H1 (cell line): ENCODE results near the gene FOSL1. TPM values are rescaled to one million over a fixed set of nuclear protein-coding genes. Genes with fewer than 3 reads are reported as not detected.
A peak's percentile ranks its signal among the peaks of the same experiment; 100 is the strongest.

ENCODE experiments used
- CTCF ChIA-PET: fragments of 300-600 bp; sonication (Branson Sonifier 250); formaldehyde crosslinking; loops from one replicate; lab custom pipeline; 2021; ENCODE audit not compliant: partially characterized antibody; lab: Charles Lee
- POLR2A ChIA-PET: fragments of 300-600 bp; sonication (Branson Sonifier 250); formaldehyde crosslinking; loops from one replicate; lab custom pipeline; 2021; ENCODE audit warnings: inconsistent platforms; ENCODE audit not compliant: partially characterized antibody; lab: Charles Lee
- DNase-seq, 2 experiments: peaks; one replicate each; pipeline versions ENCODE4 v3.0.0 to v3.0.0-alpha.2; 2010 to 2022; ENCODE audit warnings: low spot score in 2 of 2, low read depth in 1 of 2, mixed read lengths in 1 of 2
- FAIRE-seq: peaks from 2 replicates; lab custom pipeline; 2011; peaks lifted over from hg19 to GRCh38; lab: Jason Lieb, UNC
- H2AFZ ChIP-seq: 2 replicates; pipeline ENCODE4 v1.8.1; 2012; ENCODE audit warnings: low read length, inconsistent platforms
- H2AK5ac ChIP-seq: 2 replicates; pipeline ENCODE4 v1.6.1; 2013; ENCODE audit warnings: low read depth, low read length
- H2BK120ac ChIP-seq: replicated peaks from 2 replicates; pipeline ENCODE3; 2013; ENCODE audit warnings: low read depth, low read length, inconsistent platforms
- H2BK12ac ChIP-seq: 2 replicates; pipeline ENCODE4 v1.6.1; 2013; ENCODE audit warnings: low read depth, low read length
- H2BK15ac ChIP-seq: 2 replicates; pipeline ENCODE4 v1.6.1; 2013; ENCODE audit warnings: low read length
- H2BK20ac ChIP-seq: 2 replicates; pipeline ENCODE4 v1.6.1; 2013; ENCODE audit warnings: low read length
- H2BK5ac ChIP-seq: 2 replicates; pipeline ENCODE4 v1.6.1; 2013; ENCODE audit warnings: low read depth, low read length
- H3K14ac ChIP-seq: 2 replicates; pipeline ENCODE4 v1.6.1; 2013; ENCODE audit warnings: inconsistent platforms; ENCODE audit not compliant: insufficient read length
- H3K18ac ChIP-seq: 2 replicates; pipeline ENCODE4 v1.6.1; 2013; ENCODE audit warnings: low read length; ENCODE audit errors: extremely low read depth
- H3K23ac ChIP-seq: 2 replicates; pipeline ENCODE4 v1.6.1; 2013; ENCODE audit warnings: inconsistent platforms; ENCODE audit not compliant: insufficient read length
- H3K23me2 ChIP-seq: 2 replicates; pipeline ENCODE4 v1.6.1; 2013; ENCODE audit warnings: low read depth, low read length
- H3K27ac ChIP-seq: 2 replicates; pipeline ENCODE4 v1.6.1; 2011; ENCODE audit warnings: low read depth, low read length, inconsistent platforms
- H3K27me3 ChIP-seq, 4 experiments: replicated peaks in 1 of 4; 1 replicate in 1 of 4; 2 replicates in 3 of 4; pipeline versions ENCODE4 v1.6.1 to v1.8.1; 2011 to 2013; ENCODE audit warnings: low read length in 3 of 4, mild to moderate bottlenecking in 3 of 4, inconsistent platforms in 2 of 4, mixed read lengths in 2 of 4, moderate library complexity in 1 of 4; ENCODE audit not compliant: control insufficient read depth in 3 of 4, insufficient read depth in 3 of 4; ENCODE audit errors: extremely low read depth in 1 of 4
- H3K36me3 ChIP-seq, 4 experiments: 2 replicates each; pipeline versions ENCODE4 v1.6.1 to v1.8.1; 2011 to 2013; ENCODE audit warnings: mild to moderate bottlenecking in 4 of 4, low read length in 3 of 4, moderate library complexity in 2 of 4, control low read depth in 1 of 4, inconsistent platforms in 1 of 4; ENCODE audit not compliant: insufficient read depth in 4 of 4, control insufficient read depth in 2 of 4
- H3K4ac ChIP-seq: replicated peaks from 2 replicates; pipeline ENCODE3; 2013; ENCODE audit warnings: low read length, low read depth, mixed read lengths, inconsistent platforms; ENCODE audit not compliant: insufficient read length
- H3K4me1 ChIP-seq, 4 experiments: replicated peaks in 1 of 4; 1 replicate in 1 of 4; 2 replicates in 3 of 4; pipeline versions ENCODE4 v1.6.1 to v1.8.1; 2011 to 2013; ENCODE audit warnings: low read length in 3 of 4, inconsistent platforms in 2 of 4, mixed read lengths in 1 of 4; ENCODE audit not compliant: insufficient read depth in 4 of 4, control insufficient read depth in 3 of 4
- H3K4me2 ChIP-seq, 2 experiments: 2 replicates each; pipeline versions ENCODE4 v1.6.1 to v1.8.1; 2011 to 2013; ENCODE audit warnings: low read depth in 2 of 2, low read length in 2 of 2, control low read depth in 1 of 2, inconsistent platforms in 1 of 2, mild to moderate bottlenecking in 1 of 2; ENCODE audit not compliant: insufficient read depth in 1 of 2
- H3K4me3 ChIP-seq, 4 experiments: fragments of 200-600, 300-600 bp in 1 of 4; sonication (generic), shearing (Covaris generic), sonication (Bioruptor Twin) in 1 of 4; 2 replicates each; pipeline versions ENCODE4 v1.5.1 to v1.8.1; 2011 to 2016; ENCODE audit warnings: low read length in 4 of 4, low read depth in 3 of 4, control low read depth in 2 of 4, inconsistent platforms in 2 of 4, mild to moderate bottlenecking in 2 of 4, mixed read lengths in 1 of 4, moderate library complexity in 1 of 4; ENCODE audit not compliant: insufficient read depth in 2 of 4; ENCODE audit errors: extremely low read depth in 1 of 4
- H3K56ac ChIP-seq: replicated peaks from 2 replicates; pipeline ENCODE3; 2013; ENCODE audit warnings: low read depth, mild to moderate bottlenecking, mixed read lengths, low read length, inconsistent platforms; ENCODE audit not compliant: insufficient read length
- H3K79me1 ChIP-seq: 2 replicates; pipeline ENCODE4 v1.6.1; 2013; ENCODE audit warnings: low read depth, low read length, control low read depth
- H3K79me2 ChIP-seq, 2 experiments: 2 replicates each; pipeline versions ENCODE4 v1.6.1 to v1.8.1; 2012 to 2013; ENCODE audit warnings: low read length in 2 of 2, mild to moderate bottlenecking in 2 of 2, inconsistent platforms in 1 of 2; ENCODE audit not compliant: insufficient read depth in 2 of 2, control insufficient read depth in 1 of 2
- H3K9ac ChIP-seq, 4 experiments: replicated peaks in 1 of 4; 1 replicate in 1 of 4; 2 replicates in 3 of 4; pipeline versions ENCODE4 v1.6.1 to v1.8.1; 2011 to 2013; ENCODE audit warnings: low read depth in 3 of 4, low read length in 3 of 4, control low read depth in 2 of 4, mild to moderate bottlenecking in 2 of 4, moderate library complexity in 2 of 4, inconsistent platforms in 1 of 4; ENCODE audit errors: extremely low read depth in 1 of 4
- H3K9me3 ChIP-seq, 2 experiments: 2 replicates each; pipeline versions ENCODE4 v1.6.1 to v1.8.1; 2012 to 2013; ENCODE audit warnings: mild to moderate bottlenecking in 2 of 2, moderate library complexity in 2 of 2, control low read depth in 1 of 2, inconsistent platforms in 1 of 2, low read depth in 1 of 2, low read length in 1 of 2, mixed read lengths in 1 of 2; ENCODE audit not compliant: insufficient read depth in 2 of 2
- H4K20me1 ChIP-seq, 2 experiments: replicated peaks in 1 of 2; 2 replicates each; pipeline versions ENCODE3 to v1.8.1; 2011 to 2013; ENCODE audit warnings: inconsistent platforms in 2 of 2, low read length in 2 of 2, mild to moderate bottlenecking in 1 of 2; ENCODE audit not compliant: insufficient read depth in 2 of 2, control insufficient read depth in 1 of 2
- H4K5ac ChIP-seq: 2 replicates; pipeline ENCODE4 v1.6.1; 2013; ENCODE audit warnings: low read length, low read depth, mixed read lengths, inconsistent platforms; ENCODE audit not compliant: insufficient read length
- H4K8ac ChIP-seq: 2 replicates; pipeline ENCODE4 v1.8.0; 2013; ENCODE audit warnings: mild to moderate bottlenecking, moderate library complexity, low read length, inconsistent platforms; ENCODE audit not compliant: insufficient read depth; ENCODE audit errors: extremely low read depth
- H4K91ac ChIP-seq: replicated peaks from 2 replicates; pipeline ENCODE3; 2013; ENCODE audit warnings: low read length, mixed read lengths, inconsistent platforms; ENCODE audit not compliant: insufficient read length
- ASH2L ChIP-seq: fragments of 200-600, 300-600 bp; sonication (generic); IDR thresholded peaks from one replicate; pipeline ENCODE4 v1.7.1; 2017; ENCODE audit warnings: low read length
- CHD2 ChIP-seq: IDR thresholded peaks from 2 replicates; pipeline ENCODE4 v1.6.1; 2012; ENCODE audit warnings: low read length, improper control_type of control experiment
- FOSL1 ChIP-seq: IDR thresholded peaks from 2 replicates; pipeline ENCODE4 v1.6.1; 2011; ENCODE audit warnings: mild to moderate bottlenecking, low read depth, low read length, moderate library complexity; ENCODE audit not compliant: insufficient read depth
- GTF2F1 ChIP-seq: IDR thresholded peaks from 2 replicates; pipeline ENCODE4 v1.6.1; 2012; ENCODE audit warnings: low read depth, low read length, improper control_type of control experiment, borderline replicate concordance
- RFX5 ChIP-seq: IDR thresholded peaks from 2 replicates; pipeline ENCODE4 v1.6.1; 2011; ENCODE audit warnings: low read depth, low read length, improper control_type of control experiment, borderline replicate concordance
- SIN3A ChIP-seq, 2 experiments: IDR thresholded peaks in 1 of 2; conservative IDR thresholded peaks in 1 of 2; 2 replicates each; pipeline ENCODE4 v1.6.1; 2011 to 2012; ENCODE audit warnings: low read length in 2 of 2, improper control_type of control experiment in 1 of 2, low read depth in 1 of 2, mild to moderate bottlenecking in 1 of 2
- SP2 ChIP-seq: IDR thresholded peaks from 2 replicates; pipeline ENCODE4 v1.6.1; 2012; ENCODE audit warnings: mild to moderate bottlenecking, low read length, inconsistent platforms
- WGBS, 2 experiments: shearing (Covaris generic) in 1 of 2; methylation state at CpG; one replicate each; pipeline versions ENCODE4 v1.1.6 to v1.1.7; 2013 to 2015; ENCODE audit warnings: low lambda C conversion rate in 2 of 2, mixed read lengths in 2 of 2, inconsistent platforms in 1 of 2, low coverage in 1 of 2, missing lambda C conversion rate in 1 of 2; ENCODE audit not compliant: insufficient replicate concordance in 2 of 2, insufficient coverage in 1 of 2, insufficient read length in 1 of 2; ENCODE audit errors: extremely low coverage in 1 of 2, missing lambda C conversion rate in 1 of 2; 5-methylcytosine and 5-hydroxymethylcytosine counted together
- polyA plus RNA-seq, 7 experiments: library from polyadenylated mRNA; depleted of rRNA in 3 of 7; stranded (reverse) in 5 of 7; unstranded in 2 of 7; fragments of >200 nt in 5 of 7; fragments of 200-250 nt in 2 of 7; gene quantifications; 1 replicate in 5 of 7; 2 replicates in 1 of 7; 4 replicates in 1 of 7; pipeline versions ENCODE4 v1.2.1 to v1.2.3, GENCODE V29; 2011 to 2013; ENCODE audit warnings: missing spikeins in 2 of 7, mixed read lengths in 2 of 7
- total RNA-seq: library from RNA; stranded (reverse); fragmentation: NEBNext Ultra II Directional; extraction: Animal tissue kit (Norgen Biotek cat#: 25700); gene quantifications from 2 replicates; pipeline ENCODE4 v1.2.1, GENCODE V29; 2021

Gene FOSL1
- total and polyA plus RNA-seq, 2 of the 8 experiments (the other 6 are each of a cell fraction or from before 2014, with no cell fraction given): 6.3 to 7.2 TPM

GRCh38 chr11:65918211-65919140 lies 18.3 kb upstream of the FOSL1 start, which contains the start of gene C11orf68:
TSS of gene C11orf68 (minus strand) at chr11:65919062. CDS start at chr11:65919031, 31 bp downstream.
- Histone ChIP-seq H2AFZ (no peak within 1 kb of the TSS), H3K27ac (peak within 1 kb of the TSS; percentile 80), H2BK15ac (peak within 1 kb of the TSS; percentile 40; the same call in 1 of the 2 replicates), H2BK120ac (no peak within 1 kb of the TSS), H3K79me1 (peaks cover 7% of the 10 kb centered on the region; the same call in 1 of the 2 replicates), H4K20me1 (peaks cover 0 to 7% of the 10 kb centered on the region in 2 experiments), H3K18ac (peak within 1 kb of the TSS; percentile 93), H2AK5ac (peak within 1 kb of the TSS; percentile 17; the same call in 1 of the 2 replicates), H3K4ac (peak within 1 kb of the TSS; percentile 97), H4K91ac (peak within 1 kb of the TSS; percentile 95), H2BK12ac (no peak within 1 kb of the TSS; the same call in 1 of the 2 replicates), H3K4me3 (peak within 1 kb of the TSS; percentile 91 to 98 (median 94)), H3K27me3 (no peaks in the 10 kb centered on the region), H3K4me1 (peaks cover 0 to 22% (median 13%) of the 10 kb centered on the region in 4 experiments; a peak in 4 of 7 replicates), H4K8ac (peak within 1 kb of the TSS; percentile 98), H2BK20ac (no peak within 1 kb of the TSS), H3K23ac (no peak within 1 kb of the TSS), H3K56ac (peak within 1 kb of the TSS; percentile 69), H3K23me2 (peaks cover 13% of the 10 kb centered on the region; the same call in 1 of the 2 replicates), H3K14ac (no peak within 1 kb of the TSS), H3K79me2 (peaks cover 0 to 7% of the 10 kb centered on the region in 2 experiments; a peak in 2 of 4 replicates), H3K9me3 (no peaks in the 10 kb centered on the region), H3K9ac (peak within 1 kb of the TSS; percentile 76 to 92 (median 84)), H2BK5ac (peak within 1 kb of the TSS; percentile 71), H3K4me2 (peak within 1 kb of the TSS; percentile 83 to 94), H3K36me3 (peaks cover 0 to 8% (median 5%) of the 10 kb centered on the region in 4 experiments; a peak in 4 of 8 replicates), H4K5ac (peak within 1 kb of the TSS; percentile 92)
- peak in 1 of 2 experiments; percentile 55 for DNase-seq
- POLR2A ChIA-PET: interaction anchor here (0.5 to 4.9 kb wide), 20 partner anchors 9 to 255 kb away, joined by 3 to 36 read pairs (median 4); partner anchors contain the start of genes CCDC85B, FIBP, MUS81 and SF3B2
- CTCF ChIA-PET: interaction anchor here (0.6 to 2.3 kb wide), 7 partner anchors 11 to 79 kb away, joined by 3 to 10 read pairs (median 5); partner anchors contain the start of gene FIBP
- 15% methylated on average over 32 of the region's 77 CpGs; no CpG with 5 or more reads in 1 of the 2 experiments for WGBS, 2 experiments
- FAIRE-seq: no peak
- no peak for TF ChIP-seq GTF2F1
- no peak for TF ChIP-seq SIN3A (conservative IDR thresholded peaks at IDR 0.05 in 1 of 2, IDR thresholded peaks at IDR 0.05 in 1 of 2; ENCODE audit: low read depth in 1 of 2, low read length in 2 of 2)
- TF ChIP-seq ASH2L: peak; percentile 8
- TF ChIP-seq CHD2: no peak
- TF ChIP-seq FOSL1: no peak
- TF ChIP-seq SP2: no peak
- no peak for TF ChIP-seq RFX5
